ENCODE data around the gene TMEM221. TPM values are rescaled to one million over a fixed set of nuclear protein-coding genes. Genes with fewer than 3 reads are reported as not detected.

TMEM221 gene
- total and polyA plus RNA-seq, 10 of the 15 experiments (the other 5 are each of a cell fraction or from before 2014, with no cell fraction given) = 0.04 to 0.24 TPM; not detected in 8

DNA sequence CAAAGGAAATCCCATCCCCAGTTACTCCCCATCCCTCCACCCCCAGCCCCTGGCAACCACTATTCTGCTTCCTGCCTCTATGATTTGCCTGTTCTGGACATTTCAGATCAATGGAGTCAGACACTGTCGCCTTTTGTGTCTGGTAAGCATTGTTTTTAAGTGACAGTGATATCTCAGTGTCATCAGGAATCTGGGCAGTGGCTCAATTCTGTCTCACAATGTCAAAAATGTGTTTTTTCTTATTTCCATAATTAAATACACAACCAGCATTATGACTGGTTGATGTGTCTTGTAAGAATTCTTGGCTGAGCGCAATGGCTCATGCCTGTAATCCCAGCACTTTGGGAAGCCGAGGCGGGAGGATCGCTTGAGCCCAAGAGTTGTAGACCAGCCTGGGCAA lies 42.8 kb upstream of the TMEM221 start:
- Histone ChIP-seq H4K20me1 (ENCODE audit: control insufficient read depth, insufficient read depth) (peaks cover 2% of the 10 kb centered on the region), H3K9ac (ENCODE audit: control insufficient read depth, insufficient read depth, low read length) (no peak overlapping the region), H3K36me3 (ENCODE audit: control insufficient read depth in 2 of 2, insufficient read depth in 2 of 2, low read length in 1 of 2) (no peaks in the 10 kb centered on the region), H3K79me2 (ENCODE audit: control insufficient read depth, insufficient read depth, low read length) (no peaks in the 10 kb centered on the region), H3K4me1 (ENCODE audit: control insufficient read depth, insufficient read depth, low read length) (peaks cover 13% of the 10 kb centered on the region), H3K27ac (ENCODE audit: control insufficient read depth, insufficient read depth) (no peak overlapping the region), H3K9me3 (replicated peaks; ENCODE audit: control insufficient read depth, insufficient read depth, low read length) (no peaks in the 10 kb centered on the region), H3K4me2 (ENCODE audit: control insufficient read depth, insufficient read depth) (no peak overlapping the region), H3K27me3 (replicated peaks in 1 of 2; ENCODE audit: control insufficient read depth in 2 of 2, insufficient read depth in 2 of 2, low read length in 1 of 2) (no peaks in the 10 kb centered on the region), H3K4me3 (no peak overlapping the region), H2AFZ (ENCODE audit: control insufficient read depth, low read depth, low read length) (no peak overlapping the region)
- in situ Hi-C loops (cut with MboI) (no loop called here), intact Hi-C loops (cut with micrococcal nuclease; ENCODE audit: unreplicated experiment) (no loop called here)
- FAIRE-seq = no peak
- no TSS peak for BruUV-seq (replicated peaks)
- no peak for ATAC-seq
- ChIA-PET SMC1A (ENCODE audit: uncharacterized antibody, unreplicated experiment) (no interaction called here), RAD21 (ENCODE audit: unreplicated experiment) (no interaction called here), CTCF (no interaction called here), POLR2A (no interaction called here)
- TF ChIP-seq SIN3A (IDR thresholded peaks at IDR 0.05; ENCODE audit: low read depth, low read length) = no peak
- no peak for TF ChIP-seq IKZF2 (IDR thresholded peaks at IDR 0.05)
- TF ChIP-seq NR2C1 (IDR thresholded peaks at IDR 0.05) = no peak
- TF ChIP-seq TCF7 (IDR thresholded peaks at IDR 0.05; ENCODE audit: borderline replicate concordance) = no peak
- no peak for TF ChIP-seq TBL1XR1 (IDR thresholded peaks at IDR 0.05; ENCODE audit: low read depth, low read length)
- TF ChIP-seq STAT3 (IDR thresholded peaks at IDR 0.05; ENCODE audit: low read depth, low read length) = no peak
- TF ChIP-seq RAD21 (IDR thresholded peaks at IDR 0.05; ENCODE audit: insufficient read depth, low read depth, low read length) = no peak
- DNase-seq (ENCODE audit: low read depth, low spot score) = no peak
- WGBS (ENCODE audit: insufficient coverage, insufficient replicate concordance, low lambda C conversion rate, missing lambda C conversion rate) = 90% methylated on average over 5 of the region's 5 CpGs

DNA sequence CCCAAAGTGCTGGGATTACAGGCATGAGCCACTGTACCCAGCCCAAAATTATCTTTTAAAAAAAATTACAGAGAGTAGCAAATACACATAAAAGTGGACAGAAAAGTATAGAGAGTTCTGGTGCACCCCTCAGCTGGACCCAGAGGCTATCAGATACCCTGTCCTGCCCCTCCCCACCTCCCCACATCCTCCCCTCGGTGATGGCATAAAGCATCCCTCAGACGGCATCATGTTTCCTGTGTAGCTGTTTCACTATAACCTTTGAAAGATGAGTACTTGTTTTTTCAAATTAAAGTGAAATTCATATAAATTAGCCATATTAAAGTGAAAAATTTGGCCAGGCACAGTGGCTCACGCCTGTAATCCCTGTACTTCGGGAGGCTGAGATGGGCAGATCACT lies 41.9 kb upstream of the TMEM221 start:
- DNase-seq (ENCODE audit: low read depth, low spot score) (no peak), FAIRE-seq (no peak), ATAC-seq (no peak)
- Histone ChIP-seq H3K9ac (ENCODE audit: control insufficient read depth, insufficient read depth, low read length) (no peak overlapping the region), H3K79me2 (ENCODE audit: control insufficient read depth, insufficient read depth, low read length) (no peaks in the 10 kb centered on the region), H3K27me3 (replicated peaks in 1 of 2; ENCODE audit: control insufficient read depth in 2 of 2, insufficient read depth in 2 of 2, low read length in 1 of 2) (no peaks in the 10 kb centered on the region), H3K4me1 (ENCODE audit: control insufficient read depth, insufficient read depth, low read length) (peaks cover 6% of the 10 kb centered on the region), H3K4me2 (ENCODE audit: control insufficient read depth, insufficient read depth) (no peak overlapping the region), H2AFZ (ENCODE audit: control insufficient read depth, low read depth, low read length) (no peak overlapping the region), H4K20me1 (ENCODE audit: control insufficient read depth, insufficient read depth) (no peaks in the 10 kb centered on the region), H3K4me3 (no peak overlapping the region), H3K9me3 (replicated peaks; ENCODE audit: control insufficient read depth, insufficient read depth, low read length) (no peaks in the 10 kb centered on the region), H3K27ac (ENCODE audit: control insufficient read depth, insufficient read depth) (no peak overlapping the region), H3K36me3 (ENCODE audit: control insufficient read depth in 2 of 2, insufficient read depth in 2 of 2, low read length in 1 of 2) (no peaks in the 10 kb centered on the region)
- SMC1A ChIA-PET (ENCODE audit: uncharacterized antibody, unreplicated experiment) = interaction anchor here (1.0 kb wide), 1 partner anchor 83 kb away, joined by 4 read pairs; no protein-coding TSS in a partner anchor
- TF ChIP-seq FOS (IDR thresholded peaks at IDR 0.05; ENCODE audit: borderline replicate concordance, extremely low read depth, insufficient read length) = no peak
- TF ChIP-seq NBN (IDR thresholded peaks at IDR 0.05) = no peak
- TF ChIP-seq, protein P1, sequence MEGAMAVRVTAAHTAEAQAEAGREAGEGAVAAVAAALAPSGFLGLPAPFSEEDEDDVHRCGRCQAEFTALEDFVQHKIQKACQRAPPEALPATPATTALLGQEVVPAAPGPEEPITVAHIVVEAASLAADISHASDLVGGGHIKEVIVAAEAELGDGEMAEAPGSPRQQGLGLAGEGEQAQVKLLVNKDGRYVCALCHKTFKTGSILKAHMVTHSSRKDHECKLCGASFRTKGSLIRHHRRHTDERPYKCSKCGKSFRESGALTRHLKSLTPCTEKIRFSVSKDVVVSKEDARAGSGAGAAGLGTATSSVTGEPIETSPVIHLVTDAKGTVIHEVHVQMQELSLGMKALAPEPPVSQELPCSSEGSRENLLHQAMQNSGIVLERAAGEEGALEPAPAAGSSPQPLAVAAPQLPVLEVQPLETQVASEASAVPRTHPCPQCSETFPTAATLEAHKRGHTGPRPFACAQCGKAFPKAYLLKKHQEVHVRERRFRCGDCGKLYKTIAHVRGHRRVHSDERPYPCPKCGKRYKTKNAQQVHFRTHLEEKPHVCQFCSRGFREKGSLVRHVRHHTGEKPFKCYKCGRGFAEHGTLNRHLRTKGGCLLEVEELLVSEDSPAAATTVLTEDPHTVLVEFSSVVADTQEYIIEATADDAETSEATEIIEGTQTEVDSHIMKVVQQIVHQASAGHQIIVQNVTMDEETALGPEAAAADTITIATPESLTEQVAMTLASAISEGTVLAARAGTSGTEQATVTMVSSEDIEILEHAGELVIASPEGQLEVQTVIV (IDR thresholded peaks at IDR 0.05; ENCODE audit: borderline replicate concordance, partially characterized antibody) = no peak
- TF ChIP-seq, protein P2, sequence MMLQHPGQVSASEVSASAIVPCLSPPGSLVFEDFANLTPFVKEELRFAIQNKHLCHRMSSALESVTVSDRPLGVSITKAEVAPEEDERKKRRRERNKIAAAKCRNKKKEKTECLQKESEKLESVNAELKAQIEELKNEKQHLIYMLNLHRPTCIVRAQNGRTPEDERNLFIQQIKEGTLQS (IDR thresholded peaks at IDR 0.05; ENCODE audit: borderline replicate concordance, extremely low read depth, low read depth, low read length) = no peak
- no peak for TF ChIP-seq STAT1 (conservative IDR thresholded peaks at IDR 0.05)
- intact Hi-C loops (cut with micrococcal nuclease; ENCODE audit: unreplicated experiment) = no loop called here
- BruUV-seq (replicated peaks) = no TSS peak
- POLR2A ChIA-PET = no interaction called here
- RAD21 ChIA-PET (ENCODE audit: unreplicated experiment) = no interaction called here
- in situ Hi-C loops (cut with MboI) = no loop called here
- CTCF ChIA-PET = interaction anchor here (1.4 kb wide), 1 partner anchor 83 kb away, joined by 4 read pairs; no protein-coding TSS in a partner anchor
- WGBS (ENCODE audit: insufficient coverage, insufficient replicate concordance, low lambda C conversion rate, missing lambda C conversion rate) = 40% methylated on average over 4 of the region's 4 CpGs
